ENCODE data around the gene PITPNC1.

- no peak for TF ChIP-seq SIX4 (CRISPR knock-in tag; IDR thresholded peaks at IDR 0.05)
- TF ChIP-seq MXD1 (CRISPR knock-in tag; IDR thresholded peaks at IDR 0.05) = no peak
- no peak for TF ChIP-seq ZNF567 (CRISPR knock-in tag; IDR thresholded peaks at IDR 0.05; ENCODE audit: borderline replicate concordance)
- no peak for TF ChIP-seq ZNF205 (CRISPR knock-in tag; IDR thresholded peaks at IDR 0.05)
- no peak for TF ChIP-seq U2AF1 (optimal IDR thresholded peaks at IDR 0.05; ENCODE audit: low read depth, low read length)
- no peak for TF ChIP-seq ZNF776 (CRISPR knock-in tag; IDR thresholded peaks at IDR 0.05)
- no peak for TF ChIP-seq ZNF503 (CRISPR knock-in tag; IDR thresholded peaks at IDR 0.05)
- TF ChIP-seq ZKSCAN1 (IDR thresholded peaks at IDR 0.05; ENCODE audit: low read length) = no peak
Observed at GRCh38 chr17:67487506-67487905, 110.4 kb downstream of the PITPNC1 start.
